HUES48 (cell line): ENCODE measurements around the gene TMC8.
"Not testable (repeated sequence)": the region's sequence is repeated elsewhere in the genome, so short reads cannot be mapped to it uniquely, and the experiment has no call there.

Source experiments
- H3K27ac ChIP-seq: one replicate; pipeline ENCODE4 v1.7.0; 2013; ENCODE audit warnings: low read depth, low read length, inconsistent platforms
- H3K27me3 ChIP-seq: 2 replicates; pipeline ENCODE4 v1.6.1; 2013; ENCODE audit warnings: mild to moderate bottlenecking, low read length; ENCODE audit not compliant: control insufficient read depth, insufficient read depth
- H3K36me3 ChIP-seq: 2 replicates; pipeline ENCODE4 v1.6.1; 2013; ENCODE audit warnings: low read length; ENCODE audit not compliant: control insufficient read depth, insufficient read depth
- H3K4me1 ChIP-seq: 2 replicates; pipeline ENCODE4 v1.6.1; 2013; ENCODE audit warnings: mild to moderate bottlenecking, low read length; ENCODE audit not compliant: control insufficient read depth, insufficient read depth
- H3K4me3 ChIP-seq: 2 replicates; pipeline ENCODE4 v1.5.1; 2013; ENCODE audit warnings: mild to moderate bottlenecking, low read depth, low read length
- H3K9ac ChIP-seq: 2 replicates; pipeline ENCODE4 v1.6.1; 2013; ENCODE audit warnings: mild to moderate bottlenecking, low read depth, low read length, moderate library complexity
- H3K9me3 ChIP-seq: 2 replicates; pipeline ENCODE4 v1.6.1; 2013; ENCODE audit warnings: low read length; ENCODE audit not compliant: control insufficient read depth, insufficient read depth

The TMC8 gene

GRCh38 chr17:78110363-78111015 lies 20.1 kb upstream of the TMC8 start:
- H3K4me1 ChIP-seq, result no peaks in the 10 kb centered on the region
- peaks cover 5% of the 10 kb centered on the region for H3K36me3 ChIP-seq
- H3K9me3 ChIP-seq, result no peaks in the 10 kb centered on the region
- no peak overlapping the region for H3K27ac ChIP-seq
- H3K4me3 ChIP-seq, result no peak overlapping the region
- no peak overlapping the region for H3K9ac ChIP-seq
- no peaks in the 10 kb centered on the region for H3K27me3 ChIP-seq

- Histone ChIP-seq H3K4me1 (no peaks in the 10 kb centered on the region), H3K9me3 (no peaks in the 10 kb centered on the region), H3K9ac (no peak overlapping the region), H3K4me3 (no peak overlapping the region), H3K27ac (no peak overlapping the region), H3K36me3 (peaks cover 5% of the 10 kb centered on the region), H3K27me3 (no peaks in the 10 kb centered on the region)
Measured at GRCh38 chr17:78111016-78111726, 19.4 kb upstream of the TMC8 start.

GRCh38 chr17:78111727-78112517 lies 18.6 kb upstream of the TMC8 start:
- Histone ChIP-seq H3K27me3 (no peaks in the 10 kb centered on the region), H3K36me3 (peaks cover 4% of the 10 kb centered on the region), H3K4me1 (no peaks in the 10 kb centered on the region), H3K4me3 (no peak overlapping the region), H3K9me3 (no peaks in the 10 kb centered on the region), H3K27ac (no peak overlapping the region), H3K9ac (no peak overlapping the region)

GRCh38 chr17:78112518-78113471 lies 17.8 kb upstream of the TMC8 start:
- no peaks in the 10 kb centered on the region for H3K9me3 ChIP-seq
- no peak overlapping the region for H3K9ac ChIP-seq
- H3K27ac ChIP-seq, result no peak overlapping the region
- no peaks in the 10 kb centered on the region; the same call in 1 of the 2 replicates for H3K36me3 ChIP-seq
- no peaks in the 10 kb centered on the region for H3K4me1 ChIP-seq
- H3K4me3 ChIP-seq, result no peak overlapping the region
- H3K27me3 ChIP-seq, result no peaks in the 10 kb centered on the region

- Histone ChIP-seq H3K36me3 (0 out of 2 replicates have a peak, but pooled peaks cover 1% of the 10 kb centered on the region), H3K9ac (no peak overlapping the region), H3K9me3 (no peaks in the 10 kb centered on the region), H3K4me1 (no peaks in the 10 kb centered on the region), H3K27ac (no peak overlapping the region), H3K4me3 (no peak overlapping the region), H3K27me3 (no peaks in the 10 kb centered on the region)
Measured at GRCh38 chr17:78113804-78114785, 16.5 kb upstream of the TMC8 start.

GRCh38 chr17:78114831-78115723 lies 15.5 kb upstream of the TMC8 start:
- 0 out of 2 replicates have a peak, but pooled peaks cover 3% of the 10 kb centered on the region for H3K36me3 ChIP-seq

GRCh38 chr17:78115803-78116202 lies 14.8 kb upstream of the TMC8 start:
- H3K27me3 ChIP-seq, H3K27ac ChIP-seq, H3K9me3 ChIP-seq, H3K4me1 ChIP-seq, H3K4me3 ChIP-seq, H3K9ac ChIP-seq, H3K36me3 ChIP-seq: not testable (repeated sequence)

More at GRCh38 chr17:78114831-78115723, 15.5 kb upstream of the TMC8 start:
- Histone ChIP-seq H3K9ac (no peak overlapping the region), H3K27ac (no peak overlapping the region), H3K4me3 (no peak overlapping the region), H3K27me3 (no peaks in the 10 kb centered on the region), H3K4me1 (no peaks in the 10 kb centered on the region), H3K9me3 (no peaks in the 10 kb centered on the region)

- Histone ChIP-seq H3K27me3 (no peaks in the 10 kb centered on the region), H3K4me3 (no peak overlapping the region), H3K9ac (no peak overlapping the region), H3K9me3 (no peaks in the 10 kb centered on the region), H3K4me1 (no peaks in the 10 kb centered on the region), H3K36me3 (peaks cover 10% of the 10 kb centered on the region; the same call in 1 of the 2 replicates), H3K27ac (no peak overlapping the region)
Measured at GRCh38 chr17:78116411-78116810, 14.2 kb upstream of the TMC8 start.
